HepG2 (cell line): Measurements from ENCODE around the gene ZNF169. TPM values are rescaled to one million over a fixed set of nuclear protein-coding genes. Genes with fewer than 3 reads are reported as not detected.

ENCODE experiments used
- EEA1 ChIP-seq: sonication (generic); formaldehyde crosslinking; IDR thresholded peaks from 2 replicates; pipeline ENCODE4 v1.5.1; 2020; ENCODE audit warnings: mild to moderate bottlenecking, missing genetic modification reagents, borderline replicate concordance
- IKZF5 ChIP-seq: IDR thresholded peaks from 2 replicates; pipeline ENCODE4 v1.6.1; 2018; ENCODE audit warnings: missing genetic modification reagents, mild to moderate bottlenecking, missing compliant biosample characterization
- MLLT10 ChIP-seq: sonication (generic); formaldehyde crosslinking; IDR thresholded peaks from 2 replicates; pipeline ENCODE4 v1.4.0; 2020; ENCODE audit warnings: missing genetic modification reagents
- MTF1 ChIP-seq: sonication (generic); formaldehyde crosslinking; IDR thresholded peaks from 2 replicates; pipeline ENCODE4 v1.5.0; 2020; ENCODE audit warnings: missing genetic modification reagents
- MTF2 ChIP-seq: sonication (generic); formaldehyde crosslinking; IDR thresholded peaks from 2 replicates; pipeline ENCODE4 v1.5.0; 2020; ENCODE audit warnings: missing genetic modification reagents, borderline replicate concordance
- NFYB ChIP-seq: sonication (generic); formaldehyde crosslinking; IDR thresholded peaks from 2 replicates; pipeline ENCODE4 v1.4.0; 2020; ENCODE audit warnings: missing genetic modification reagents
- RARA ChIP-seq: IDR thresholded peaks from 2 replicates; pipeline ENCODE4 v1.6.1; 2016; ENCODE audit warnings: missing genetic modification reagents, missing compliant biosample characterization
- RBFOX2 ChIP-seq: fragments of 200-400 bp; formaldehyde crosslinking; IDR thresholded peaks from 2 replicates; pipeline ENCODE4 v1.6.1; 2017; ENCODE audit warnings: low read depth, mild to moderate bottlenecking, low read length
- SIX1 ChIP-seq: sonication (generic); formaldehyde crosslinking; IDR thresholded peaks from 2 replicates; pipeline ENCODE4 v1.4.0; 2020; ENCODE audit warnings: missing genetic modification reagents, borderline replicate concordance
- SIX4 ChIP-seq: sonication (generic); formaldehyde crosslinking; IDR thresholded peaks from 2 replicates; pipeline ENCODE4 v1.4.0; 2020; ENCODE audit warnings: missing genetic modification reagents
- TEAD2 ChIP-seq: sonication (generic); formaldehyde crosslinking; IDR thresholded peaks from 2 replicates; pipeline ENCODE4 v1.9.0; 2021; ENCODE audit warnings: missing genetic modification reagents
- ZNF180 ChIP-seq: sonication (generic); formaldehyde crosslinking; IDR thresholded peaks from 2 replicates; pipeline ENCODE4 v1.4.0; 2020; ENCODE audit warnings: low read depth, missing genetic modification reagents, borderline replicate concordance
- ZNF235 ChIP-seq: sonication (generic); formaldehyde crosslinking; IDR thresholded peaks from 2 replicates; pipeline ENCODE4 v1.8.1; 2023; ENCODE audit warnings: mild to moderate bottlenecking, missing genetic modification reagents, borderline replicate concordance
- ZNF383 ChIP-seq: sonication (generic); formaldehyde crosslinking; IDR thresholded peaks from 2 replicates; pipeline ENCODE4 v1.4.0; 2020; ENCODE audit warnings: missing genetic modification reagents, mild to moderate bottlenecking, borderline replicate concordance
- ZNF501 ChIP-seq: sonication (generic); formaldehyde crosslinking; IDR thresholded peaks from 2 replicates; pipeline ENCODE4 v1.5.1; 2020; ENCODE audit warnings: mild to moderate bottlenecking, moderate library complexity, missing genetic modification reagents
- ZNF629 ChIP-seq: sonication (generic); formaldehyde crosslinking; conservative IDR thresholded peaks from 2 replicates; pipeline ENCODE4 v1.5.0; 2020; ENCODE audit warnings: missing genetic modification reagents
- ZNF672 ChIP-seq: sonication (generic); formaldehyde crosslinking; IDR thresholded peaks from 2 replicates; pipeline ENCODE4 v1.8.1; 2022; ENCODE audit warnings: missing genetic modification reagents
- ZNF761 ChIP-seq: sonication (generic); formaldehyde crosslinking; conservative IDR thresholded peaks from 2 replicates; pipeline ENCODE4 v1.4.0; 2020; ENCODE audit warnings: mild to moderate bottlenecking, missing genetic modification reagents
- ZNF784 ChIP-seq: sonication (generic); formaldehyde crosslinking; IDR thresholded peaks from 2 replicates; pipeline ENCODE4 v1.5.1; 2020; ENCODE audit warnings: missing genetic modification reagents, mild to moderate bottlenecking, borderline replicate concordance
- ZNF816 ChIP-seq: sonication (generic); formaldehyde crosslinking; IDR thresholded peaks from 2 replicates; pipeline ENCODE4 v1.8.0; 2022; ENCODE audit warnings: missing genetic modification reagents, mild to moderate bottlenecking, borderline replicate concordance
- polyA plus RNA-seq, 8 experiments: library from polyadenylated mRNA; depleted of rRNA in 3 of 8; stranded (reverse) in 7 of 8; unstranded in 1 of 8; fragments of >200 nt; fragmentation: Illumina TruSeq in 4 of 8; extraction: Trizol in 4 of 8; gene quantifications; 2 replicates each; pipeline versions ENCODE4 v1.2.1 to v1.2.3, GENCODE V29; 2011 to 2016; ENCODE audit warnings: low read depth in 4 of 8, missing spikeins in 1 of 8, mixed read lengths in 1 of 8; ENCODE audit not compliant: insufficient read depth in 1 of 8
- total RNA-seq, 5 experiments: library from RNA; depleted of rRNA; stranded (reverse); fragments of >200 nt; fragmentation: Illumina TruSeq; extraction: Trizol; gene quantifications; 2 replicates each; pipeline ENCODE4 v1.2.3, GENCODE V29; 2016; ENCODE audit warnings: low read depth in 1 of 5
- TF ChIP-seq, protein P1 (sequence below): fragments of 450-650 bp; IDR thresholded peaks from 2 replicates; pipeline ENCODE4 v1.6.1; 2017; ENCODE audit warnings: mild to moderate bottlenecking
- TF ChIP-seq, protein P2 (sequence below): sonication (generic); formaldehyde crosslinking; IDR thresholded peaks from 2 replicates; pipeline ENCODE4 v1.4.0; 2020; ENCODE audit warnings: mild to moderate bottlenecking, missing genetic modification reagents
- TF ChIP-seq, protein P3 (sequence below): sonication (generic); formaldehyde crosslinking; IDR thresholded peaks from 2 replicates; pipeline ENCODE4 v1.9.0; 2021; ENCODE audit warnings: missing genetic modification reagents, mild to moderate bottlenecking, borderline replicate concordance

ZNF169 gene
- total and polyA plus RNA-seq, 2 of the 13 experiments (the other 11 are each of a cell fraction or from before 2014, with no cell fraction given) = 2.1 to 6.3 TPM

DNA sequence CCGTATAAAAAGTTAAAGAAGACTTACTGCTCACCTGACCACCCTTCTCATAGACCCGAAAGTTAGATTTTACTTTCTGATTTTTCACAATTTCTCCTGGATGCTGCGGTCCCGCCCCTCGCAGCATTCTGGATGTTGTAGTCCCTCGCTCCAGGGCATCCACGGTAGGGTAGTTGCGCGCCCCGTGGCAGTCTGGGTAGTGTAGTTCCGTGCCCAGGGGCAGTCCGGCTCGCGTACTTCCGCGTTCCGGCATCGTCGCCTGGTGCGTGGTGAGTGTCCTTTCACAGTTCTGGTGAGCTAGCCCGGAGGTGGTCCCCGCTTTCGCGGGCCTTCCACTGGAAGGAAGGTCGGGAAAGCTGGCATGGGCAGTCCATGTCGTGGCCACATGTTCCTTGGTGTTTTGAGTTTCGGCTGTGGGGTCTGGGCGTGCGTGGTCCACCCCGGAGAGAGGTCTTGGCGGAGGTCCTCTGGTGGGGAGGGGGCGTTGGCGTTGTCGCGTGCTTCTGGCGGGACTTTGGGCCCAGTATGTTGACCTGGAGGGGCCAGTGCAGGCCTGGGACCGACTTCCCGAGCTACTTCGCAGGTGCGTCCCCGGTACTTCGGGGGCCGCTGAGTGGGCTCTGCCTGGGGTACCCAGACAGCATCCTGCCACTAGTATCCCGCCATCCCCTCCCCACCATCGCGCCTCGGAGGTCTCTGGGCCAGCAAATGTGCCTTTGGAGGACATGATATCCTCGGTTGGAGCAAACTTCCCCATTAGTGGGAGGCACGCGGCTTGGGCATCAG is at the start of gene ZNF169 (continued):
- TF ChIP-seq TEAD2 (CRISPR knock-in tag) = no peak
- TF ChIP-seq IKZF5 (CRISPR knock-in tag) = no peak; the same call in 1 of the 2 replicates
- peak; percentile 19; the same call in 1 of the 2 replicates for TF ChIP-seq RARA (CRISPR knock-in tag)
- no peak for TF ChIP-seq SIX1 (CRISPR knock-in tag)
- no peak for TF ChIP-seq MTF1 (CRISPR knock-in tag)
- TF ChIP-seq ZNF816 (CRISPR knock-in tag) = 0 out of 2 replicates have a peak, but pooled peaks have one; percentile 23
- no peak for TF ChIP-seq ZNF761 (CRISPR knock-in tag)
- TF ChIP-seq ZNF235 (CRISPR knock-in tag) = no peak
- TF ChIP-seq, protein P1, sequence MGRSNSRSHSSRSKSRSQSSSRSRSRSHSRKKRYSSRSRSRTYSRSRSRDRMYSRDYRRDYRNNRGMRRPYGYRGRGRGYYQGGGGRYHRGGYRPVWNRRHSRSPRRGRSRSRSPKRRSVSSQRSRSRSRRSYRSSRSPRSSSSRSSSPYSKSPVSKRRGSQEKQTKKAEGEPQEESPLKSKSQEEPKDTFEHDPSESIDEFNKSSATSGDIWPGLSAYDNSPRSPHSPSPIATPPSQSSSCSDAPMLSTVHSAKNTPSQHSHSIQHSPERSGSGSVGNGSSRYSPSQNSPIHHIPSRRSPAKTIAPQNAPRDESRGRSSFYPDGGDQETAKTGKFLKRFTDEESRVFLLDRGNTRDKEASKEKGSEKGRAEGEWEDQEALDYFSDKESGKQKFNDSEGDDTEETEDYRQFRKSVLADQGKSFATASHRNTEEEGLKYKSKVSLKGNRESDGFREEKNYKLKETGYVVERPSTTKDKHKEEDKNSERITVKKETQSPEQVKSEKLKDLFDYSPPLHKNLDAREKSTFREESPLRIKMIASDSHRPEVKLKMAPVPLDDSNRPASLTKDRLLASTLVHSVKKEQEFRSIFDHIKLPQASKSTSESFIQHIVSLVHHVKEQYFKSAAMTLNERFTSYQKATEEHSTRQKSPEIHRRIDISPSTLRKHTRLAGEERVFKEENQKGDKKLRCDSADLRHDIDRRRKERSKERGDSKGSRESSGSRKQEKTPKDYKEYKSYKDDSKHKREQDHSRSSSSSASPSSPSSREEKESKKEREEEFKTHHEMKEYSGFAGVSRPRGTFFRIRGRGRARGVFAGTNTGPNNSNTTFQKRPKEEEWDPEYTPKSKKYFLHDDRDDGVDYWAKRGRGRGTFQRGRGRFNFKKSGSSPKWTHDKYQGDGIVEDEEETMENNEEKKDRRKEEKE = no peak
- TF ChIP-seq MLLT10 = no peak
- TF ChIP-seq ZNF383 (CRISPR knock-in tag) = no peak
- no peak for TF ChIP-seq ZNF672 (CRISPR knock-in tag)
- TF ChIP-seq, protein P2, sequence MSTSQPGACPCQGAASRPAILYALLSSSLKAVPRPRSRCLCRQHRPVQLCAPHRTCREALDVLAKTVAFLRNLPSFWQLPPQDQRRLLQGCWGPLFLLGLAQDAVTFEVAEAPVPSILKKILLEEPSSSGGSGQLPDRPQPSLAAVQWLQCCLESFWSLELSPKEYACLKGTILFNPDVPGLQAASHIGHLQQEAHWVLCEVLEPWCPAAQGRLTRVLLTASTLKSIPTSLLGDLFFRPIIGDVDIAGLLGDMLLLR = peak; percentile 36; the same call in 1 of the 2 replicates
- TF ChIP-seq NFYB = peak; percentile 78
- TF ChIP-seq MTF2 = 0 out of 2 replicates have a peak, but pooled peaks have one; percentile 43
- peak; percentile 68; the same call in 1 of the 2 replicates for TF ChIP-seq ZNF784 (CRISPR knock-in tag)
- TF ChIP-seq ZNF501 (CRISPR knock-in tag) = peak; percentile 52
- peak; percentile 76 for TF ChIP-seq RBFOX2
- 0 out of 2 replicates have a peak, but pooled peaks have one; percentile 50 for TF ChIP-seq ZNF180
- no peak for TF ChIP-seq SIX4 (CRISPR knock-in tag)
- TF ChIP-seq, protein P3, sequence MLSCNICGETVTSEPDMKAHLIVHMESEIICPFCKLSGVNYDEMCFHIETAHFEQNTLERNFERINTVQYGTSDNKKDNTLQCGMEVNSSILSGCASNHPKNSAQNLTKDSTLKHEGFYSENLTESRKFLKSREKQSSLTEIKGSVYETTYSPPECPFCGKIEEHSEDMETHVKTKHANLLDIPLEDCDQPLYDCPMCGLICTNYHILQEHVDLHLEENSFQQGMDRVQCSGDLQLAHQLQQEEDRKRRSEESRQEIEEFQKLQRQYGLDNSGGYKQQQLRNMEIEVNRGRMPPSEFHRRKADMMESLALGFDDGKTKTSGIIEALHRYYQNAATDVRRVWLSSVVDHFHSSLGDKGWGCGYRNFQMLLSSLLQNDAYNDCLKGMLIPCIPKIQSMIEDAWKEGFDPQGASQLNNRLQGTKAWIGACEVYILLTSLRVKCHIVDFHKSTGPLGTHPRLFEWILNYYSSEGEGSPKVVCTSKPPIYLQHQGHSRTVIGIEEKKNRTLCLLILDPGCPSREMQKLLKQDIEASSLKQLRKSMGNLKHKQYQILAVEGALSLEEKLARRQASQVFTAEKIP (CRISPR knock-in tag) = no peak
- no peak for TF ChIP-seq EEA1 (CRISPR knock-in tag)
- TF ChIP-seq ZNF629 (CRISPR knock-in tag) = no peak
